Mucosa of rectum (tissue), 2 donors: Measurements from ENCODE around the gene COPA.

Source experiments
- H3K27ac ChIP-seq, 2 donors: one replicate each; pipeline ENCODE4 v1.7.0; 2013; ENCODE audit warnings: inconsistent platforms in 2 of 2, low read depth in 2 of 2, low read length in 2 of 2
- H3K27me3 ChIP-seq, 2 donors: one replicate each; pipeline ENCODE4 v1.7.0; 2013; ENCODE audit warnings: low read length in 2 of 2; ENCODE audit not compliant: control insufficient read depth in 2 of 2, insufficient read depth in 2 of 2
- H3K36me3 ChIP-seq, 2 donors: one replicate each; pipeline ENCODE4 v1.7.0; 2013; ENCODE audit warnings: low read length in 2 of 2; ENCODE audit not compliant: control insufficient read depth in 2 of 2, insufficient read depth in 2 of 2
- H3K4me1 ChIP-seq, 2 donors: one replicate each; pipeline ENCODE4 v1.7.0; 2013; ENCODE audit warnings: low read length in 2 of 2, mild to moderate bottlenecking in 1 of 2; ENCODE audit not compliant: control insufficient read depth in 2 of 2, insufficient read depth in 2 of 2
- H3K4me3 ChIP-seq, 2 donors: one replicate each; pipeline ENCODE4 v1.7.0; 2013; ENCODE audit warnings: low read length in 2 of 2
- H3K9ac ChIP-seq, 2 donors: one replicate each; pipeline ENCODE4 v1.7.0; 2013; ENCODE audit warnings: low read length in 2 of 2, low read depth in 1 of 2, mild to moderate bottlenecking in 1 of 2
- H3K9me3 ChIP-seq, 2 donors: one replicate each; pipeline ENCODE4 v1.7.0; 2013; ENCODE audit warnings: low read length in 2 of 2; ENCODE audit not compliant: control insufficient read depth in 2 of 2
- donor health status: healthy.
- donor health status: Normal muscosa, but diverticular disease.

The COPA gene

GRCh38 chr1:160362168-160362957 lies 19.3 kb upstream of the COPA start:
- H3K4me3 ChIP-seq: no peak overlapping the region
- H3K27ac ChIP-seq: no peak overlapping the region
- no peak overlapping the region for H3K9ac ChIP-seq
- no peaks in the 10 kb centered on the region for H3K27me3 ChIP-seq
- H3K9me3 ChIP-seq: no peaks in the 10 kb centered on the region
- peaks cover 18 to 23% of the 10 kb centered on the region in 2 donors for H3K36me3 ChIP-seq
- no peaks in the 10 kb centered on the region for H3K4me1 ChIP-seq

DNA sequence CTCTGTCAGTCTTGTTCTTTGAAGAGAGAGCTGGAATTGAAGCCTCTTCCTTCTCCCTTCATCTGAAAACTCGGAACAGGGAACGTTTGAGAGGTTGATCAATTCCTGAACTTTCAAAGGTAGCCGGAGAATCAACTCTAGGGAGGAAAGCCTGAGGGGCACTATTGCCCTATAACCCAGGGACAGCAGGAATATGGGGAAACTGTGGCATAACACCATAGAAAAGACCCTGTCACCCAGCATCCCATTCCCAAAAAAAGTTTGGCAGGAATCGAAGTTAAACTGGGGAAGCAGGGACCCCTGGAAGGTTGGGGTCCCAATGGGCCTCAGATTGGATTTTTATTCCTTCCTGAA lies 18.7 kb upstream of the COPA start:
- Histone ChIP-seq H3K36me3 (peaks cover 20 to 28% of the 10 kb centered on the region in 2 donors), H3K9ac (no peak overlapping the region), H3K4me1 (no peaks in the 10 kb centered on the region), H3K4me3 (no peak overlapping the region), H3K9me3 (no peaks in the 10 kb centered on the region), H3K27me3 (no peaks in the 10 kb centered on the region), H3K27ac (no peak overlapping the region)

DNA sequence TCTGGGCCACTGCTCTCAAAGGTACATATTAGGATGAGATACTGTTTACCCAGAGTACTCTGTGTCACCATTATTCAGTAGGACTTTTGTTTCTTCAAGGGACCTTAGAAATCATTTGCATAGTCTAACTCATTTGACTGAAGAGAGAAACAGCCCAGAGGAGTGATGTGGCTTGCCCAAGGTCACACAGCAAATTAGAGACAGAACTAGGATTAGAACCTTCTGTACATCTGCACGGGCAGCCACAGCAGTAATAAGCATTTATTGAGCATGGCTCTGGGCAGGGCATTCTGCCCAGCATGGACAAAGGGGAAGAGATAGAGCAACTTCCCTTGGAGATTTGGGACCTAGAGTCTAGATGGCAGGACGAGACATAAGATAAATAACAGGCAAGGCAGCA lies 18.1 kb upstream of the COPA start:
- H3K9me3 ChIP-seq: no peaks in the 10 kb centered on the region
- H3K4me1 ChIP-seq: no peaks in the 10 kb centered on the region
- H3K36me3 ChIP-seq: peaks cover 25 to 34% of the 10 kb centered on the region in 2 donors
- no peaks in the 10 kb centered on the region for H3K27me3 ChIP-seq
- H3K9ac ChIP-seq: no peak overlapping the region
- no peak overlapping the region for H3K27ac ChIP-seq
- H3K4me3 ChIP-seq: no peak overlapping the region

DNA sequence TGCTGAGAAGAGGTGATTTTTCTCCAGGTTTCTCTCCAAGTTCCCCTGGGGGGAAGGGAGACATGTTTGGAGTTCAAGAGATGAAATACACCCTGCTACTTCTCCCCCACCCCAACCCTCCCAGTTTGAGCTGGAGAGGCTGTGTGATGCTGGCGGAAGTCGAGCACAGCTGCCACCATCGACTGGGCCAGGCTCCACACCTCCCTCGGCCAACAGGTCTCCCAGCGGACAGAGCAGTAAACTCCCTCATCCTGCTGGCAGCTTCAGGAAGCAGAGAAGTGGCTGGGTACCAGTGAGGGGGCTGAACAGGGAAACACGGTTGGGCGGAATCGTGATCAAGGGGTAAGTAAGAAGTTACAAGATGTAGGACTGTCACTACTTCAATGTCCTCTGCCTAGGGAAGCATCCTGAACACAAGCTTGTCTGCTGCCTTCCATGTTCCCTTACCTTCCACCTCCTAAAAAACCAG lies 17.2 kb upstream of the COPA start:
- H3K36me3 ChIP-seq: peaks cover 35 to 43% of the 10 kb centered on the region in 2 donors
- H3K4me1 ChIP-seq: no peaks in the 10 kb centered on the region
- no peaks in the 10 kb centered on the region for H3K27me3 ChIP-seq
- H3K27ac ChIP-seq: no peak overlapping the region
- no peaks in the 10 kb centered on the region for H3K9me3 ChIP-seq
- no peak overlapping the region for H3K4me3 ChIP-seq
- no peak overlapping the region for H3K9ac ChIP-seq

DNA sequence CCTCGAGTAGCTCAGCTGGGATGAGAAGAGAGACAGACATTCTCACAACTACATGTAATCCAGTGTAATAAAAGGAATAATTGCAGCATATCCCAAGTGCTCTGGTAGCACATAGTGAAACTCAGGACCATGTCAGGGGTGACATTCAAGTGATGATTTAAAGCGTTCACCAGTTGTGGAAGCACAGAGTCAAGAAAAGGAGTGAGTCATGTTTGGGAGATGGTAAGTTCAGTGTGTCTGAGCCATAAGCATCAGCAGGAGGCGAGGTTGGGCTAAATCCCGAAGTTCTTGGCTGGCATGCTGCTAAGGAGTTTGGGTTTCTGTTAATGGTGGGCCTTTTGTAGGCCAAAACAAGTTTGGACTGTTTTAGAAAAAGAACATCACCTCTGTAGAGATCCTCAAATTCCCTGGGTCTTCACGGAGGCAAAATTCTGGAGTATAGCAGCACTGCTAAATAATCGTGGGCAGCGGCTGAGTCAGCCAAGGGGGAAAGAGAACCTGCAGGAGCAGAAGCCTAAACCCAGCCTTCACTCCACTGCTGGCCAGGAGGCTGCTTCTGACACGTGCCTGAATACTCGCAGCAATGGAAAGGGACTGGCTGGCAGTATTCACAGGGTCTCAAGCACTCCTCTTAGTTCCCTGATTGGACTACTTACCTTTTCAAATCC lies 16.6 kb upstream of the COPA start:
- H3K9me3 ChIP-seq: no peaks in the 10 kb centered on the region
- no peaks in the 10 kb centered on the region for H3K27me3 ChIP-seq
- H3K4me1 ChIP-seq: no peaks in the 10 kb centered on the region
- no peak overlapping the region for H3K9ac ChIP-seq
- H3K4me3 ChIP-seq: no peak overlapping the region
- H3K27ac ChIP-seq: no peak overlapping the region
- H3K36me3 ChIP-seq: peaks cover 40 to 49% of the 10 kb centered on the region in 2 donors

DNA sequence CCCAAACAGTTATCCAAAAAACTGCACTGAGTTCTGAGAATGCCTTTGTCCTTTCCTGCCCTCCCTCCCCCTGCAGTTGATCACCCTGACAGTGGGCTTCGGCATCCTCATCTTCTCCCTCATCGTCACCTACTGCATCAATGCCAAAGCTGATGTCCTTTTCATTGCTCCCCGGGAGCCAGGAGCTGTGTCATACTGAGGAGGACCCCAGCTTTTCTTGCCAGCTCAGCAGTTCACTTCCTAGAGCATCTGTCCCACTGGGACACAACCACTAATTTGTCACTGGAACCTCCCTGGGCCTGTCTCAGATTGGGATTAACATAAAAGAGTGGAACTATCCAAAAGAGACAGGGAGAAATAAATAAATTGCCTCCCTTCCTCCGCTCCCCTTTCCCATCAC lies 15.0 kb upstream of the COPA start:
- no peak overlapping the region for H3K9ac ChIP-seq
- no peak overlapping the region for H3K4me3 ChIP-seq
- H3K36me3 ChIP-seq: peaks cover 57 to 65% of the 10 kb centered on the region in 2 donors
- no peak overlapping the region for H3K27ac ChIP-seq
- H3K9me3 ChIP-seq: no peaks in the 10 kb centered on the region
- H3K4me1 ChIP-seq: no peaks in the 10 kb centered on the region
- H3K27me3 ChIP-seq: no peaks in the 10 kb centered on the region

DNA sequence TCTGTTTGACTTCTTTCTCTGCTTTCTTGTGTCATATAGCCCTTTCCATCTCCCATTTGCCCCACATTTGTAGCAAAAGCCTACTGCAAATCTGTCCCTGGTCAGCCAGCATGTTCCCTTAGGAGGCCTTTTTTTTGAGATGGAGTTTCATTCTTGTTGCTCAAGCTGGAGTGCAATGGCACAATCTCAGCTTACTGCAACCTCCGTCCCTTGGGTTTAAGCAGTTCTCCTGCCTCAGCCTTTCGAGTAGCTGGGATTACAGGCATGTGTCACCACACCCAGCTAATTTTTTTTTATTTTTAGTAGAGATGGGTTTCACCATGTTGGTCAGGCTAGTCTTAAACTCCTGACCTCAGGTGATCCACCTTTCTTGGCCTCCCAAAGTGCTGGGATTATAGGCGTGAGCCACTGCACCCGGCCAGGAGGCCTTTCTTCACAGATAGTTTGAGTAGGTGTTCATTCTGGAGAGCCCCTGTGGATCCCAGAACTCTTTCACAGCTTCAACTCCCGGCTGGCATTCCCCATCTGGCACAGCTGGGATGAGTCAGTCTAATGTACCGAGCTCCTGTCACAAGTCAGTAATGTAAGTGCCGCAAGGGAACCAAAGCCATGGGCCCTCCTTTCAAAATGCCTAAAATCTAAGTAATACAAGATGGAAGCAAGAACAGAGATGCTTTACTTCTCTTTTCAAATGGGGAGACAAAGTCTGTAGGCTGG lies 14.4 kb upstream of the COPA start:
- no peaks in the 10 kb centered on the region for H3K4me1 ChIP-seq
- no peak overlapping the region for H3K4me3 ChIP-seq
- peaks cover 63 to 72% of the 10 kb centered on the region in 2 donors for H3K36me3 ChIP-seq
- no peaks in the 10 kb centered on the region for H3K27me3 ChIP-seq
- H3K9me3 ChIP-seq: no peaks in the 10 kb centered on the region
- H3K9ac ChIP-seq: no peak overlapping the region
- no peak overlapping the region for H3K27ac ChIP-seq

DNA sequence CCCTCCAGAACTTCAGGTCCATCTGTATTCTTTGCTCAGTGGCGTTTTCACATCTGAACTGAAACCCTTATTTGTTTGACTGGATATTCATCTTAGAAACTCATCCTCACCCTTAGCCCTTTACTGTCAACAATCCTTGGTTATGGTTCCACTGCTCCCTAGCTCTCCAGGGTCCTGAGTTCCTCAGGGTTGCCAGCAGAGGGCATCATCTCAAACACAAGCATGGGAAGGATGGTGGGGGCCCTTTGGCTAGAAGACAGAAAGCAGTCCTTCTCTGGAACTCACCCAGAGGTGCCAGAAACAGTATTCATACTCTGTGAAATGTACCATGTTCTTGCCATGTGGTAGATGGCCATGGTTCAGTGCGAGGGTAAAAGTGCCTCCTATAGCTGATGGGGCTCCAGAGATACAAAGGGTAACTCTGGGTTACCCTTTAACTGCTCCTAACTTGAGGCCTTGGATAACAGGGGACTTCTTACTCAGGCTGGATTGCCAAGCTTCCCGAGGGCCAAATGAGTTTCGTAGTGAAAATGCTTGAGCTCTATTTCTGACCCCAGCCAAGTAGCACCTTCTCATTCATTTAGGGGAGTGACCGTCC lies 11.4 kb upstream of the COPA start:
- no peaks in the 10 kb centered on the region for H3K9me3 ChIP-seq
- peaks cover 80 to 91% of the 10 kb centered on the region in 2 donors for H3K36me3 ChIP-seq
- no peak overlapping the region for H3K27ac ChIP-seq
- H3K4me3 ChIP-seq: no peak overlapping the region
- H3K9ac ChIP-seq: no peak overlapping the region
- no peaks in the 10 kb centered on the region for H3K27me3 ChIP-seq
- no peaks in the 10 kb centered on the region for H3K4me1 ChIP-seq

DNA sequence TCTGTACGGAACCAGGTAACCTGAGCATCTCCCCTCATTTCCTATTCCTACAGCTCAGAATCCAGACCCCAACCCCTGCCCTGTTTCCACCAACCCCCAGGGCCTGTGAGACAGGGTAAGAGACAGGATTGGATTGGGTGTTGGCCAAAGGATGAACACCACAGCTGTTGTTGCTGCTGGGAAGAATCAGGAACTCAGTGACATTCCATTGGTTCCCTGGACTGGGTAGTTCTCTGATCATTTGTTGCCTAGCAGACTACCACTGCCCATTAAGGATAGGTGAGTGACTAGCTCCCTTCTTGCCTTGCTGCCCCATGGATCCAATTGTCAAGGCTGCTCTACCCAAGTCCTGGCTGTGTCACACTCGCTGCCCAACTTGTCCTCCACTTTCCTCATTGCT lies 10.2 kb upstream of the COPA start:
- Histone ChIP-seq H3K4me1 (no peaks in the 10 kb centered on the region), H3K9ac (no peak overlapping the region), H3K36me3 (peaks cover 86 to 94% of the 10 kb centered on the region in 2 donors), H3K9me3 (no peaks in the 10 kb centered on the region), H3K4me3 (no peak overlapping the region), H3K27ac (no peak overlapping the region), H3K27me3 (no peaks in the 10 kb centered on the region)

DNA sequence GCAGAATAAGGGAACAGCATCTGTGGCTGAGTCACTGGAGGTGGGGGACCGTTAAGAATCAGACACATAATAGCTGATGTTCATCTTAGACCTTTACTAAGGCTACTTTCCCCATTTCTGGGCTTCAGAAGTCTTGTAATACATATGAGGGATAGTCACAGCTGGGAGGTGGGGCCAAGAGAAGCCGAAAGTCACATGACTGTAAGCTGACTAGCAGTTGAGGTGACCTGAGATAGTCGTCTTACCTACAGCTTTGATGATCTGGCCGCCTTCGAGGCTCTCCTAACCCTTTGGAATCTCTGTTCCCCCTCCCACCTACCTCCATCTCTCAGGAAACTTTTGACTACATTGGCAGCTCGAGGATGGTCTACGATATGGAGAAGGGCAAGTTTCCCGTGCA lies 9.5 kb upstream of the COPA start:
- no peak overlapping the region for H3K9ac ChIP-seq
- H3K9me3 ChIP-seq: no peaks in the 10 kb centered on the region
- H3K4me3 ChIP-seq: no peak overlapping the region
- H3K4me1 ChIP-seq: no peaks in the 10 kb centered on the region
- H3K27me3 ChIP-seq: no peaks in the 10 kb centered on the region
- H3K27ac ChIP-seq: no peak overlapping the region
- H3K36me3 ChIP-seq: peaks cover 87 to 92% of the 10 kb centered on the region in 2 donors
